ENCODE measurements around the gene AP4B1. TPM values are rescaled to one million over a fixed set of nuclear protein-coding genes. Genes with fewer than 3 reads are reported as not detected.
A peak's percentile ranks its signal among the peaks of the same experiment; 100 is the strongest.

The AP4B1 gene
- total RNA-seq, 2 donors from 2014 or later, result 46.5 to 61.7 TPM

DNA sequence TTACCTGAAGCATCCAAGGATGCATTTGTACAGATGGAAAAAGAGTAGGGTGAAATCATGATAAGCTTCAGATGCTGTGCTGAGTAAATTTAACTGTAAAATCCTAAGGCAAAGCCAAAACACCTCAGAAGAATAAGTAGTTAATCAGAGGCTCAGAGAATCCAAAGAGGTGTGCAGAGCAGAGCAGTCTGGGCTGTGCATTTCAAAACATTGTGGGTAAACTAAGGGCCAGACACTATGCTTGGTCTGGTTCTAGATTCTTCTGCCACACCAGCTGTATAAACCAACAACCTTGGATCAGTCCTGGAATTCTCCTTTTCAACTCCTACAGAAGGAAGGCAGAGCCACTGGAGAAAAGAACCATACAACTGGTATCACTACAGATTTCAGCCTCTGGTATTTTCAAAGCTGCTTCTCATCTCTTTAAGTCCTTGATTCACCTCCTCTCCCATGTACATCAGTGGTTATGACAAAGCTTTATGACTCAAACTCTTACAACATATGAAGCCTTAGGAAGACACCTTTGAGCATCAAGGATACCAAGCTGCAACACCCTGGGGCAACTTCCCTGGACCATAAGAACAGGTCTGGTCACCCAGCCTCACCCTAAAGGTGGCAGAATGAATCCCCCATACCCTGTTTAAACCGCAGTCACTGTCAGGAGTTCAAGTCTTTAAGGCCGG is 12.9 kb upstream of the AP4B1 start:
- H3K4me1 Mint-ChIP-seq, result peaks cover 6% of the 10 kb centered on the region
- no peak overlapping the region for H3K4me3 Mint-ChIP-seq
- no peaks in the 10 kb centered on the region for H3K27me3 Mint-ChIP-seq
- no peak overlapping the region for H3K27ac Mint-ChIP-seq
- peaks cover 10% of the 10 kb centered on the region for H3K36me3 Mint-ChIP-seq (ENCODE audit: low read depth)
- H3K9me3 Mint-ChIP-seq, result no peaks in the 10 kb centered on the region
- peak; percentile 88 for ATAC-seq (replicated peaks)

DNA sequence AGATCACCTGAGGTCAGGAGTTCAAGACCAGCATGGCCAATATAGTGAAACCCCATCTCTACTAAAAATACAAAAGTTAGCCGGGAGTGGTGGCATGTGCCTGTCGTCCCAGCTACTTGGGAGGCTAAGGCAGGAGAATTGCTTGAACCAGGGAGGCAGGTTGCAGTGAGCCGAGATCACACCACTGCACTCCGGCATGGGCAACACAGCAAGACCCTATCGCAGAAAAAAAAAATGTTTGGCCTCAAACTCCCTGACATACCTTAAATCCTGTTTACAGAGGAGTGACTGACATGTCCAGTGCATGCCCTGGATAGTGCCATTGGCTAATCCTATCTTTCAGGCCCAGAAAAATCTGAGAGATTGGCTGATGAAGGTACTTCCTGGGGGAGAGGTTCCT is 12.4 kb upstream of the AP4B1 start:
- no peak for ATAC-seq (replicated peaks)
- no peak overlapping the region for H3K4me3 Mint-ChIP-seq
- H3K36me3 Mint-ChIP-seq (ENCODE audit: low read depth), result peaks cover 15% of the 10 kb centered on the region
- H3K9me3 Mint-ChIP-seq, result no peaks in the 10 kb centered on the region
- peaks cover 6% of the 10 kb centered on the region for H3K4me1 Mint-ChIP-seq
- no peaks in the 10 kb centered on the region for H3K27me3 Mint-ChIP-seq
- no peak overlapping the region for H3K27ac Mint-ChIP-seq

DNA sequence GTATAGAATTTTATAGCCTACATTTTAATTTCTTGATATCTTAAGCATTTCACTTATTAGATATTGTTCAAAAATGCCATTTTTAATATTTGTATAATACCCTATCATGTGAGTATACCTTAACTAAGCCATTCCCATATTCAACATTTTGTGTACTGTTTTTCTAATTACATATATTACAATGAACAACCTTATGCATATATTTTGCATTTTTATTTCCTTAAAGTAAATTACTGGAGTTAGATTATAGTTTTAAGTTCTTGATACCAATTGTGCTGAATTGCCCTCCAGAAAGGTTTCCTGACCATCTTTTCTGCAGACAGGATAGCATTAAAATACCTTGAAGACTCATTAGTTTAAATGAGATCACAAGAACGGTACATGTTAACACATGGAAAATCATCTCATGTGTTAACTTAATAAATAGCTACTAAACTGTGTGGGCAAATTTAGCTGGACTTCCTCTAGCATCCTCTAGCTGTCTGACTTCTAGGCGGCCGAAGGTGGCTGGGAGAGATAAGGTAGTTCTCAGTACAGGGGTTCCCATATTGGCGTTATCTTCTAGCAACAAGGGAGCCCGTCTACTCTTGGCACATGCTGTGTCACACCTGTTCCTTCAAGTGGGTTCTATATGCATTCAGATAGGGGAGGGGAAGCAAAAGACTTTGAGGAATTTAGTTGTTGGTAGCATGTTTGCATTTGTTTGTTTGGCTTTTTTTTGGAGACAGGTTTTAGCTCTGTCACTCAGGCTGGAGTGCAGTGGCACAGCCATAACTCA is 9.5 kb upstream of the AP4B1 start:
- peaks cover 44% of the 10 kb centered on the region for H3K36me3 Mint-ChIP-seq (ENCODE audit: low read depth)
- ATAC-seq (replicated peaks), result no peak
- H3K9me3 Mint-ChIP-seq, result no peaks in the 10 kb centered on the region
- H3K27ac Mint-ChIP-seq, result no peak overlapping the region
- H3K27me3 Mint-ChIP-seq, result no peaks in the 10 kb centered on the region
- H3K4me3 Mint-ChIP-seq, result no peak overlapping the region
- H3K4me1 Mint-ChIP-seq, result peaks cover 6% of the 10 kb centered on the region

DNA sequence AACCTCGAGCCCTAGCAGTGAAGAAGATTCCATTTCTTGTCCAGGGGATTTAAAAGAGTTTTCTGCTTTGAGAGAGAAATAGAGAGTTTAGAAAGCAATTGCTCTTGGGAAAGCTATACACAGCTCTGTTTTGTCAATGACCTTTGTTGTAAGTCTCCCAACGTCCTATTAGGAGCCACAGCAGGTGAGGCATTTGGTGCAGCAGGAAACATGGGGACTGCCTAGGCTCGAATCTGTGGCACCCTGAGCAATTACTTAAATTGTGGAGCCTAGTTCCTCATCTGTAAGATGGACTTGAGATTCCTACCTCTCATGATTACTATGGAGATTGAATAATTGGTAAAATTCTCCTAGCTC is 8.7 kb upstream of the AP4B1 start:
- Mint-ChIP-seq H3K4me1 (peaks cover 11% of the 10 kb centered on the region), H3K36me3 (ENCODE audit: low read depth) (peaks cover 51% of the 10 kb centered on the region), H3K4me3 (no peak overlapping the region), H3K27ac (no peak overlapping the region), H3K27me3 (no peaks in the 10 kb centered on the region), H3K9me3 (no peaks in the 10 kb centered on the region)
- no peak for ATAC-seq (replicated peaks)

DNA sequence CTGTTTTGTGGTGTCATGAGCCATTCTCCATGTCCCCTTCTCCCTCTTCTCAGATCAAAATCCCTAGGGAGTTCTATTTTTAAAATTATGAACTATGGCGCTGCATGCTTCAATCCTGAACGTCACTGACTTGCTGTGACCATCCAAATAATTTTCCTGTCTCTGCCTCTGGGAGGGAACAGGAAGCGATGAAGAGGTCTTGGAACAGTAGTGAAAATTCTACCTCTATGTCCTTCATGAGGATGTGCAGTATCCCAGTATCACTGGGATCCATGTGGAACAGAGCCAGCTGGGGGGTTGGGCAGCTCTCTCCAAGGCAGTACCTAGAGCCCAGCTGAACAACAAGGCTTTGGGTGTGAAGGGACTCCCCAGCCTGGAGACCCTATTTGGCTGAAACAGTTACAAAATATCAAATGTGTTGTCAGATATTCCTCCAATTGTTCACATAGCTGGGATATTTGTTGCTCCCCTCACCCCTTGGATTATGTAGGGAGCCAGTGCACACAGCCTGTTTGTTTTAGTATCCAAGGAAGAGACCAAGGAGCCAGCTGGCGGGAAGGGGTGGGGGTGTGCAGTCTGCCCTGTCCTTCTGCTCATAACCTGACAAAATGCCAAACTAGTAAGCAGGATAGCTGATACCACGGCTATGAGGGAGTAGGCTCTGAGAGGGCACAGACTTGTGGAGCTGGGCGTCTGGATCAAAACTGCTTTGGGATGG is 8.2 kb upstream of the AP4B1 start:
- Mint-ChIP-seq H3K36me3 (ENCODE audit: low read depth) (peaks cover 57% of the 10 kb centered on the region), H3K27me3 (no peaks in the 10 kb centered on the region)

DNA sequence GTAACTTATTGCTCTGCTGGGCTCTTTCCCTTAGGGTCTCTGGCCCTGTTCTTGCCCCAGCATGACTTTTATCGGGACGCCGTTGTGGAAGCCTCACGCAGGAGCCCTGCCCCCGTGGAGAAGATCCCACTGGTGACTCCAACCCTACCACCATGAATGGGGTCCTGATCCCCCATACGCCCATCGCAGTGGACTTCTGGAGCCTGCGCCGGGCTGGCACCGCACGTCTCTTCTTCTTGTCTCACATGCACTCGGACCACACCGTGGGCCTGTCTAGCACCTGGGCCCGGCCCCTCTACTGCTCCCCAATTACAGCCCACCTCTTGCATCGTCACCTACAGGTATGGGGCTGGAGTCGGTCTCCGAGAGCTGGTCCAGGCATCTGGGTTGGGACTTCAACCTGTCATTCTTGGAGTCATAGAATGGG is 849 bp upstream of the AP4B1 start:
- Mint-ChIP-seq H3K4me1 (peaks cover 36% of the 10 kb centered on the region), H3K9me3 (no peaks in the 10 kb centered on the region), H3K27me3 (no peaks in the 10 kb centered on the region), H3K27ac (peak overlapping the region; percentile 84), H3K36me3 (ENCODE audit: low read depth) (peaks cover 91% of the 10 kb centered on the region), H3K4me3 (peak overlapping the region; percentile 96)
- ATAC-seq (replicated peaks), result no peak

More for the DNA sequence above, 8.2 kb upstream of the AP4B1 start:
- Mint-ChIP-seq H3K9me3 (no peaks in the 10 kb centered on the region), H3K27ac (no peak overlapping the region), H3K4me1 (peaks cover 11% of the 10 kb centered on the region), H3K4me3 (no peak overlapping the region)
- ATAC-seq (replicated peaks), result no peak

DNA sequence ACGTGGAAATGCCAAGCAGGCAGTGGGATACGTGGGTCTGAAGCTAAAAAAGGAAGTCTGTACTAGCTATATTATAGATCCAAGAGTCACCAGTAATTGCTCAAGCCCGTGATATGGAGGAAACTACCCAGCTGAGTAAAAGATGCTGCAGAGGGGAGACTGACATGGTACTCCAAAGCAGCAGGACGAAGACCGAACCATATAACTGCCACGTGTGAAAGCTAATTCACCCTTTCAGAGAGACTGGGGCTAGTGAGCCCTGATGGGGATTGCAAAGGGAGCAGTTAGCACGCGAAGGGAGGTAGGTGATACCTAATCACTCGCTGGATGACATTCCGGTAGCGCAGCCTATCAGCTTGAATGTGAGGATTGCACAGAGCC is 316 bp downstream of the AP4B1 start:
- peaks cover 43% of the 10 kb centered on the region for H3K4me1 Mint-ChIP-seq
- peak overlapping the region; percentile 96 for H3K4me3 Mint-ChIP-seq
- ATAC-seq (replicated peaks), result no peak
- H3K36me3 Mint-ChIP-seq (ENCODE audit: low read depth), result peaks cover 91% of the 10 kb centered on the region
- no peaks in the 10 kb centered on the region for H3K27me3 Mint-ChIP-seq
- H3K27ac Mint-ChIP-seq, result peak overlapping the region; percentile 84
- H3K9me3 Mint-ChIP-seq, result no peaks in the 10 kb centered on the region

DNA sequence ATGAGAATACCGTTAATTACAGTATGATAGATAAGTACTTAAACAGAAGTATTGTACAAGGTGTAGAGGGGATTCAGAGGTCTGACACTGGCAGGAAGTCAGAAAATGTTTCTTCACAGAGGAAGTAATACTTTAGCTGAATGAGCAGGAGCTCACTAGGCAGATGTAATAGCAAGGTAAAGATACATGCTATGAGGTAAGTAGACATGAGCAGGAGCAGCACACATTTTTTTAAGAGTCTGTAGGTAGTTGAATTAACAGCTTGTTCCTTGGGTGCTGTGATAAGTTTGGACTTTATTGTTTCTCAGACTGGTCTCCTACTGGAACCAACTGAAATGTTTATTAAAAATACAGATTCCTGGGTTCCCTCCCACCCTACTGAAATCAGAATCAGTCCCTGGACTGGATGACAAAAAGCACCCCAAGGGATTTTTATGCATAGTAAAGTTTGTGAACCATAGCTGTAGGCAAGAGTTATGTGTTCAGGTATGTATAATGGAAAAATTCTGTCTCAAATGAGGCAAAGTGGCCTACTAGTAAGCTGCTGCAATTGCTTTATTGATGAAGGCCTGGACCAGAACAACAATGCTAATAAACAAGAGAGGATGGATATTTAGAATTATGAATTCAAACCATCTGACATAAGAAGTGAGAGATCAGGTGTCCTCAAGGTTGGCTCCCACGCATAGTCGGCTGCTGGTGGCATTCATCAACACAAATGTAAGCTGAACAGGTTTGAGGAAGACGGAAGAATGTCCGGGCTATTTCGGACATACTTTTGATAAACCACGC is 902 bp downstream of the AP4B1 start:
- ATAC-seq (replicated peaks), result no peak
- Mint-ChIP-seq H3K4me3 (peak overlapping the region; percentile 96), H3K9me3 (no peaks in the 10 kb centered on the region), H3K4me1 (peaks cover 40% of the 10 kb centered on the region), H3K36me3 (ENCODE audit: low read depth) (peaks cover 91% of the 10 kb centered on the region), H3K27ac (peak overlapping the region; percentile 84), H3K27me3 (no peaks in the 10 kb centered on the region)

DNA sequence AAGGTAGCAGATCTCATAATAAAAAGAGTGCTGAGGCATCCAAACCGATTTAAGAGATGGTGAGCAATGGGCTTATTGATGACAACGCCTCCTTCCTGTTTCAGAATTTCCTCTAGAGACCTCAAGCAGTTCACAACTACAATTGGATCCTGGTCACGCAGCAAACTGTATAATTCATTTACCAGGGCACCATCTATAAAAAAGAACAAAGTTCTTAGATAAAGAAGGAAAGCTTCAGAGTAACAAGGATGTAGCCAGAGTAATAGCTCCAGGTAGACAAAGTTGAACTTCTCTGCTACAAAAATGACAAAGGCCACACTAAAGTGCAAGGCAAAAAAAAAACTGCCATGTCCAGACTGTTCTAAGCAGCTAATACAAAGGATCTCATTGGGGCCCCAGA is 3.4 kb downstream of the AP4B1 start:
- H3K27ac Mint-ChIP-seq, result peak overlapping the region; percentile 84

DNA sequence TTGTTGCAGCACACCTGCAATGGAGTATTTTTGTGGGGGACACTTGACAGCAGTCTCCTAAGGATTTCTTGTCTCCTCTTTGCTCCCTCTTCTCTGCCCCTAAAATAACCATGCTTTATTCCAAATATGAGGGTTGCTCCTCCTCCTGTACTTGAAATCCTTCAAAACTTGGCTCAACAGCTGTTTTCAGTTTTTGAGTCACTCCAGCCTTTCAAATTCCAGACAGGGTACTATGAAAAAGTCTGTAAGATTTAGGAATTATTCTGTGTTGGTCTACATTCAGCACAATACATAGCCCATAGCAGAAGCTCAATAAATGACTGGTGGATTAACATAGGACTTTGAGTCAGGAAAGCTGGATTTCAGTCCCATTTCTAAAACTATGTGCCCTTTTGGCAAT is 5.5 kb downstream of the AP4B1 start:
- ATAC-seq (replicated peaks), result no peak
- H3K4me1 Mint-ChIP-seq, result peaks cover 32% of the 10 kb centered on the region

More for the DNA sequence above, 3.4 kb downstream of the AP4B1 start:
- Mint-ChIP-seq H3K36me3 (ENCODE audit: low read depth) (peaks cover 95% of the 10 kb centered on the region), H3K27me3 (no peaks in the 10 kb centered on the region), H3K9me3 (no peaks in the 10 kb centered on the region), H3K4me1 (peaks cover 32% of the 10 kb centered on the region), H3K4me3 (peak overlapping the region; percentile 96)
- no peak for ATAC-seq (replicated peaks)

DNA sequence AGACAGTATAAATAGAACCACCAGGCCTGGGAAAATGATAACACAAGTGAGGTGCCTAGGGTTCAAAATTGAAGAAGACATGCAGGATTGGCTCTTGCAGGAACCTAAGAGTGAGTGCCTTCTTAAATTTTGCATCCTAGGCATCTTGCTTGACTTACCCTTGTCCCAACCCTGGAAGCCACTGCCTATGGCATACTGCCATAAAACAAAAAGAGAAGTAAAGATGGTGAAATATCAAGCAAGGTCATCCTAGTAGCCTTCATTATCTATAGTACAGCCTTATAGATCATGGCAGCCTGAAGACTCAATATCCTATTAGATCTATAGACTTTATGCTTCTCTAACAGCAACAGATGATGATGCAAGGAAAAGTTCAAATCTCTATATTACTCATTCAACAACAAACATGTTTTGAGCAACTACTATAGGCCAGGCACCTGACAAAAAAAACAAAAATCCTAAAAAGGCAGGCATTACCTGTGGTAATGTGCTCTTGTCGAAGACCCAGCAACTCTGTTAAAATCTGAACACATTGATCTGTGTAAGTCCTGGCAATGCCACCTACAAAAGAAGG is 6.3 kb downstream of the AP4B1 start:
- H3K4me1 Mint-ChIP-seq, result peaks cover 30% of the 10 kb centered on the region
- no peak overlapping the region for H3K4me3 Mint-ChIP-seq
- no peaks in the 10 kb centered on the region for H3K27me3 Mint-ChIP-seq
- H3K9me3 Mint-ChIP-seq, result no peaks in the 10 kb centered on the region
- H3K36me3 Mint-ChIP-seq (ENCODE audit: low read depth), result peaks cover 95% of the 10 kb centered on the region
- peak overlapping the region; percentile 84 for H3K27ac Mint-ChIP-seq
- ATAC-seq (replicated peaks), result peak; percentile 61

More for the DNA sequence above, 5.5 kb downstream of the AP4B1 start:
- Mint-ChIP-seq H3K27me3 (no peaks in the 10 kb centered on the region), H3K9me3 (no peaks in the 10 kb centered on the region), H3K4me3 (no peak overlapping the region), H3K27ac (peak overlapping the region; percentile 84), H3K36me3 (ENCODE audit: low read depth) (peaks cover 100% of the 10 kb centered on the region)

DNA sequence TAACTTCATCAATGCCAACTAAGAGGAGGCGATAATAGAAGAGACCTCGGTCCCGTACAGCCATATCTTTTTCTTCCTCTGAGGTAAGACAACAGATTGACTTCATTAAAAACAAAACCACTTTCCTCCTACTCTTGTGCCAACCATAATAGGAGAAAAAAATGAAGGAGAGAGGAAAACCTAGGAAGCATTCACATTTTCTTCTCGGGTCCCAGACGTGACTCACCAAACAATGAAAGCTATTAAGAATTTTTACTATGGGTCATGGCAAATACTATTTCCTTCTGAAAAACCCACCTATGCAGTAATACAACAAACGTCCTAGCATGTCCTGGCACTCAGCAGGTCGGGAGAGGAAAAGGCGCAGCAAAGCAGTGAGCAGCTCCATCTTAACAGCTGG is 8.6 kb downstream of the AP4B1 start:
- H3K27me3 Mint-ChIP-seq, result no peaks in the 10 kb centered on the region
- ATAC-seq (replicated peaks), result no peak
- H3K9me3 Mint-ChIP-seq, result no peaks in the 10 kb centered on the region
- peaks cover 9% of the 10 kb centered on the region for H3K4me1 Mint-ChIP-seq
- H3K36me3 Mint-ChIP-seq (ENCODE audit: low read depth), result peaks cover 77% of the 10 kb centered on the region
- peak overlapping the region; percentile 49 for H3K27ac Mint-ChIP-seq
- H3K4me3 Mint-ChIP-seq, result no peak overlapping the region

DNA sequence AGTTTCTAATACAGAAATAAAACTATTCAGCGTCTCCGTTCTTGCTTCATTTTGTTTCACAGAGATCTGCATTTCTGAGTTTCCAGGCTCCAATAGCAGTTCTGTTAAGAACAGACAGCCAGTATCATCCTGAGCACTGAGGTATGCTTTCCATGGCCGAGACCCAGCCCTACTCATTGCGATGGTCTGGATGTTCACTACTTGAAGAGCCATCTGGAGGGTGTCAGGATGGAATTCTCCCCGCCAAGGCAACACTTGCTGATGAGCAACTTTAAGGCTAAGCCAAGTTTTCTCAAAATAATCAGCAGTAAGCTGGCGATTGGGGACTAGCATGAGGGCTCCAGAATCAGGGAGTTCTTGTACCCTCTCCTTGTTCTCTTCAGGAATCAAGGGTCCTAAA is 9.5 kb downstream of the AP4B1 start:
- H3K9me3 Mint-ChIP-seq, result no peaks in the 10 kb centered on the region
- no peaks in the 10 kb centered on the region for H3K27me3 Mint-ChIP-seq
- no peak for ATAC-seq (replicated peaks)
- peak overlapping the region; percentile 14 for H3K27ac Mint-ChIP-seq
- peaks cover 68% of the 10 kb centered on the region for H3K36me3 Mint-ChIP-seq (ENCODE audit: low read depth)
- no peak overlapping the region for H3K4me3 Mint-ChIP-seq
- H3K4me1 Mint-ChIP-seq, result peaks cover 11% of the 10 kb centered on the region

DNA sequence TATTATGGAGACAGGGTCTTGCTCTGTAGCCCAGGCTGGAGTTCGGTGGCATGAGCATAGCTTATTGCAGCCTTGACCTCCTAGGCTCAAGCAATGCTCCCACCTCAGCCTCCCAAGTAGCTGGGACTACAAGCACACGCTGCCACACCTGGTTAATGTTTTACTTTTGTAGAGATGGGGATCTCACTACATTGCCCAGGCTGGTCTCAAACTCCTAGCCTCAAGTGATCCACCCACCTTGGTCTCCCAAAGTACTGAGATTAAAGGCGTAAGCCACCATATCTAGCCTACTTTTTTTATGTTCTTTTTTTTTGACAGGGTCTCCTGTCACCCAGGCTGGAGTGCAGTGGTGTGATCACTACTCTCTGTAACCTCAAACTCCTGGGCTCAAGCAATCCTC is 11.3 kb downstream of the AP4B1 start:
- no peaks in the 10 kb centered on the region for H3K27me3 Mint-ChIP-seq
- peaks cover 5% of the 10 kb centered on the region for H3K4me1 Mint-ChIP-seq
- ATAC-seq (replicated peaks), result no peak
- no peaks in the 10 kb centered on the region for H3K9me3 Mint-ChIP-seq
- peaks cover 50% of the 10 kb centered on the region for H3K36me3 Mint-ChIP-seq (ENCODE audit: low read depth)
- no peak overlapping the region for H3K4me3 Mint-ChIP-seq
- no peak overlapping the region for H3K27ac Mint-ChIP-seq

Measured in activated T-helper 17 cell treated with anti-CD3 and anti-CD28 coated beads, Interleukin-2, amount 50 U/mL, for 72 hours (primary cell).